Stimulated activated naive CD8-positive, alpha-beta T cell treated with anti-CD3 and anti-CD28 coated beads, Interleukin-15, Interleukin-2, amounts not matched to agents 100 U/mL and 50 U/mL, for 24 hours (primary cell): ENCODE results near the gene BEND5.

Experiments used
- ATAC-seq: fragments of 150-1000 bp; cut with Tn5 transposase; one replicate; pipeline ENCODE4 v1.10.0; 2021
- DNase-seq: peaks from one replicate; pipeline ENCODE4 v3.0.0; 2021

BEND5 gene

DNA sequence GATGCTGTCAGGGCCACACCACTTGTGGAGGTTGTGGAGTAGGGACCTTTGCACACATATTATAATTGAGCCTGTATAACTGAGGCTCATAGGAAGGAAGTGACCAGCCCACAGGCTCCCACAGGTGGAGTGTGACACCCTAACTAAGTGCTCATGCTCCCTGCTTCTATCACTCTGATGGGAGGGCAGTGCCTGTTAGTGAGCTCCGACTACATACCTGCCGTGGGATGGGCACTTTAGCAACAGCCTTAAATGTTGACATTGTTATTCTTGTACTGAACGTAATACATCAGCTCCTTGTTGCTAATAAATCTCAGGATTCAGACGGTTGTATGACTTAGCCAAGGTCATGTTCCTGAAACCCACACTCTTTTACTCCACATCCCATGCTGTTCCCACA lies 58.0 kb downstream of the BEND5 start:
- DNase-seq = no peak

DNA sequence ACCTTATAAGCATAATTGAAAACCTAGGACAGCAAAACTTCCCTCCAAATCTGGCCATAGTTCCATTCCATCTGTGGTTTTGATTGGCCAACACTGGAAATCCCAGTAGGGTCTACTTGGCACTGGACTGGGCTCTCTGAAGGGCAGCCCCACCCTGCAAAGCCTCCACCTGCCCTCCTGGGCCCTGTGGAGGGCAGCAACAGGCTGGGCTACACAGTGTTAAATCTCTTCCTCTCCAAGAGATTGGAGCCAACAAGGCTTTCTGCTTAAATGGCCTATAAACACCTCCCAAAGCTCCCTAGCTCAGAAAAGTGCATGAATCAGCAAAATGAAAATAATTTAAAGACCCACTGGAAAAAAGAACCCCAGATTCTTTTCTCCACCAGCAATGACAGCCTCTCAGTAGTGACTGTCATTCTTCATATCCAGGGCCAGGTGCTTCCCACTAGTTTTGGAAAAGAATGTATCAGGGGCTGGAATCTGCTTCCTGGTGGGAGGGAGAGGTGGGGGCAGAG lies 58.5 kb downstream of the BEND5 start:
- DNase-seq (no peak), ATAC-seq (no peak)

More for the DNA sequence above, 58.0 kb downstream of the BEND5 start:
- no peak for ATAC-seq

DNA sequence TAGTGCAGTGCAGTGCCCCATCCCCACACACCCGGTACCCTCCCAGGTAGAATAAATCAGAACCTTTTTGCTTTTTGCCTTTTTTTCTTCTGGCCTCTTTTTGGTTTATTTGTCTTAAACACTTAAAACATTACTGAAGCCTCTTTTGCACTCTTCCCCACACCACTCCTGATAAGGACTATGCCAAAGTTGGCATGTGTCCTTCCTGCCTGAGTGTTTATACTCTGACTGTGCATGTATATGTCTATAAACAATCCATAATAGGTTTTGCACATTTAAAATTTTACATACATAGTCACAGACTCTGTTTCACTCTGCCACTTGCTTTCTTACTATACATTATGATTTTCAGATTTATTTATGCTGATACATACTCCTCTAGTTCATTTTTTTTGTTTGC lies 59.6 kb downstream of the BEND5 start:
- ATAC-seq = no peak
- no peak for DNase-seq

DNA sequence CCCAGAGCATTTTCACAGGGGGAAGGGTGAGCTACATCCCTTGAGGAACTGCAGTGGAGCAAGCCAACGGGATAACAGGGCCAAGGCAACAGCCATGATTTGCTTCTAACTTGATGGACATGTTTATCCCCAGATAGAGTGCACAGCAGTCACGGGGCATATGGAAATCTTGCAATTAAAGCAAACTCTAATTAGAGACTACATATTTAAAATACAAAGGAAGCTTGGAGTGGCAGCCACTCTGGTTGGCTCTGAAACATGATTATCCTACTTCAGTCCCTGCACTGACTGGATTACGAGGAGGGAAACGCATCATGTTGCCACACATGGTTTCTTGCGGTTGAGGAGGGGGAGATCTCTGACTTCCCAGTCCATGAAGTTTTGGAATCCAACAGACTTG lies 60.8 kb downstream of the BEND5 start:
- ATAC-seq (no peak), DNase-seq (no peak)

DNA sequence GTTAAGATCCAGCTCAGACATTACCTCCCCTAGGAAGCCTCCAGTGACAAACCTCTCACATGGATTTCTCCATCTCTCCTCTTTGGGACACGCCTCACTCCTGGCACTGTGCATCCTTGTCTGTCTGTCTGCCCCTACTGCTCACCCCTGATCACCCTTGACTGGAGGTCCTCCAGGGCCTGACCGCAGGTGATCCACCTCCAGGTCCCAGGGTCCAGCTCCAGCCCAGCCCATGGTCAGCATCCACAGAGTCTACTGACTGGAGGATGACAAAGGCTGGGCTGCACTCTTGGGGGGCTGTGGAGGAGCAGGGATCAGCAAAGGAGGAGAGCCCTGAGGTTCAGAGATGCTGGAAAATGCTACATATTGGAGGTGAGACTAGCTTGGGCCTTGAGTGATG lies 65.8 kb downstream of the BEND5 start:
- ATAC-seq (no peak), DNase-seq (no peak)

DNA sequence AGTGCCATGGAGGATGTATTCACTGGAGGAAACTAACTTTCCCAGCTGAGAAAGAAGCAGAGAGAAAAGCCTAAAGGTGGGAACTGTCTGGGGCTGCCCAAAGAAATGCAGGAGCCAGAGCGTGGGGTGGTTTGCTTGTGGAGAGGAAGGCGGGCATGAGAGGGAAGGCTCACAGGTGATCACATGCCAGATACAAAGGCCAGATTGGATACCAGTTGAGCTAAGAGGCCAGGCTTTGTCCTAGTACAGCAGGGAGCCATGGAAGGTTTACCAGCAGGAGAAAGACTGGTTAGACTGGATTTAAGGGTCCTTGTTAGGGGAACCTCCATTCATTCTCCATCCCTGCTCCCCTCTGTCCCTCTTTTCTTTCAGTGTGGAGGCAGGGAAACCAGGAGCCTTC lies 66.4 kb downstream of the BEND5 start:
- ATAC-seq (no peak), DNase-seq (no peak)

DNA sequence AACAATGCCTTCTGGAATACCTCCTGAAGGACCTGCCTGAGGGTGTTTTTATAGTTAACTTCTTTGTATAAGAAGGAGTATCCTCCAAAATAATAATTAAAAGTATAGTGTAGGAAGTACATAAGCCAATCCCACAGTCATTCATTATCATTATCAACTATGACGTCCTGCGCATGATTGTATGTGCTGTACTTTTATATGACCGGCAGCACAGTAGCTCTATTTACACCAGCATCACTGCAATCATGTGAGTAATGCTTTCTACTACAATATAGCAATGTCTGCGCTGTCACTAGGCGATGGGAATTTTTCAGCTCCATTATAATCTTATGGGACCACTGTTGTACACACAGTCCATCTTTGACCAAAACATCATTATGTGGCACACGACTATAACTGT lies 72.0 kb downstream of the BEND5 start:
- no peak for ATAC-seq
- DNase-seq = no peak

DNA sequence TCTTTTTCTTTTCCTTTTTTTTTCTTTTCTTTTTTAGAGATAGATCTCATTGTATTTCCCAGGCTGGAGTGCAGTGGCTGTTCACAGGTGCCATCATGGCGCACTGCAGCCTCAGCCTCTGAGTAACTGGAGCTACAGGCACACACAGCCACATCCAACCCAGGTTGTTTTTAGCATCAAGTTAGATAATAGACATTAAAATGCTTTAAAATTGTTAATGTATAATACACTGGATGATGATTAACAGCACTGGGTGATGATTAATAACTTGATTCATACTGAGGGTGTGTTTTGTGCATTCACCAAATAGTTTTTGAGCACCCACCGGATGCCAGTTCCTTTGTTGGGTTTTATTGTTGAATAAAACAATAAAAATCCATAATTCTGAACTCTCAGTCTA lies 75.2 kb downstream of the BEND5 start:
- DNase-seq (no peak), ATAC-seq (no peak)

DNA sequence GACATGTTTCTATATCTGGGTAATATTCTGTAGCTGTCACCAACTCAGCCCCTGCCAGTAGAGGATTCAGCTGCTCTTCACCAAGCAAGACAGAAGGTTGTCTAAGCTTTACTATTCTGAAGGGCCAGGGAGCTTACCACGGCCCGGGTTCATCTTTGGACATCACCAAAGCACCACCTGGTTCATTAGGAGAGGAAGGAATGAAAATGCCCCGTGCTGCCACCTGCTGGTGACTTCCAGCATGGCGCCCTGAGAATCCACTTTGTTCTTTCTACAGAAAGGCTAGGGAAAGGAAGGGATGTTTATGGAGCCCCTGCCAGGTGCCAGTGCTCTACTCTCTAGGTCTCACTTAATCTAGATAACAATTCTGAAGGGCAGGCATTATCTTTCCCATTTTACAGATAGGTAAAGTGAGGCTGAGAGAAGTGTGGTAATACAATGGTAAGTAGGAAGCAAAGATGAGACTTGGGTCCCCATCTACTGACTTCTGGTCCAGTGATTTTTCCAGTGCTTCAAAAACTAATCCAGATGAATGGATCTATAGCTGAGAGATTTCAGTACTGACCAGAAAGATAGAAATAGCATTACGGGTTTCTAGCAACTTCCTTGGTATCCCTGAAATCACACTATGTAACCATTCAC lies 79.5 kb downstream of the BEND5 start:
- ATAC-seq (no peak), DNase-seq (peak; percentile 66)

DNA sequence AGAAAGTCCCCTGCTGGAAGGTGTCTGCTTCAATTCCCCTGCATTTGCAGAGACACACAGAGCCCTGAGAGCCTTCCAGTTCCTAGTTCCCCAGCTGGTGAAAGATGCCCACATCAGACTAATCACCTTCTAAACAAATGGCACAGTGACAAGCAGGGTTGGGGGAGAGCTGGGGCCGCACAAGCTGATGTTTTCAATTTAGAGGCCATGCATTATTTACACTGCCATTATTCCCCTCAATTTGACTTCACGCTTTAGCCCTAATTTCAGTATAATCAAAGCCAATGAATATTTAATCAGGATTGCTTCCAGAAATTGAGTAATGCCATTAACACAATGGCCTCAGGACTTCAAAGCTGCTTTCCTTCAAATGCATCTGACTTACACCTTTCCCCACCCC lies 81.5 kb downstream of the BEND5 start:
- ATAC-seq = no peak
- DNase-seq = no peak

DNA sequence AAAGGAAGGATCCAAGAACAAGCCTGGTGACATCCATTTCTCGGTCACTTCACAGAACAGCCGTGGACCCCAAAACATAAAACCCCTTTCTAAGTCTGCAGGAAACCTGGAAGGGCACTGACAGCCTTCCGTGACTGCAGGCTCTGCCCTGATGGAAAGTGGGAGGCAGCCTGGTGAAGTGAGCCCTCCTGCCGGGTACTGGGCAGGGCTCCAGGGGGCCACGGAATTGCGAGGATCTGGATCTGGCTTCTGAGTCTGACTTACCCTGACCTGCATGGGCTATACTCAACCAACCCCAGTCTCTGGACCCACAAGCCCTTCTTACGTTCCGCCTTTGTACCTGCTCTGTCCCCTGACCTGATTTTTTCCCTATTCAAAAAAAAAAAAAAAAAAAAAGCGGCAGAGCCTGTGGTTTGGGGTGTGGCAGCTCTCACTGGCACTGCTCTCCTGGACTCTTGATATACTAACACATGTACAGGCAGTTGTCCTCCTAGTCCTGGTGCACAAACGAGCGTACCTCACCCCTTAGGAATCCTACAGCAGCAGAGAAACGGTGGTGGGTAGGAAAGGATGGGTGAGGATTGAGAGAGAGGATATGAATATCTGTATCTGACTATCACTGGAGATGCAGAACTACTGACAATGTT lies 82.9 kb downstream of the BEND5 start:
- ATAC-seq = no peak
- DNase-seq = no peak

DNA sequence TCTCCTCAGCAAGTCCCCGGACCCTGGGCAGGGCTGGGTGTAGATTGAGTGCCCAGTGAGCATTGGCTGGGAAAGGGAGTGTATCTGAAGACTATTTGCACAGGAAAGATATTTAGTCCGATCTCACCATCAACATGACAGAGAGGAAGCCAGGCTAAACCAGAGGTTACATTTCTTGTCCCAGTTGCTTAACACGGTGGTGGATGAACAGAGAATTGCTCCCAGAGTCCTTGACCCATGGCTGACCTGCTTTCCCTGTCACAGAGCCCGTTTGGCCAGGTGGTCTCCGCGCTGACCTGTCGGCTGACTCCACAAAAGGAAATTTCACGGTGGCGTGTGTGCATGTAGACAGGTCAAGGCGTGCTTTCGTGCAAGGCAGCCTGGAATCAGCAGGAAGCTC lies 83.5 kb downstream of the BEND5 start:
- ATAC-seq (no peak), DNase-seq (no peak)

DNA sequence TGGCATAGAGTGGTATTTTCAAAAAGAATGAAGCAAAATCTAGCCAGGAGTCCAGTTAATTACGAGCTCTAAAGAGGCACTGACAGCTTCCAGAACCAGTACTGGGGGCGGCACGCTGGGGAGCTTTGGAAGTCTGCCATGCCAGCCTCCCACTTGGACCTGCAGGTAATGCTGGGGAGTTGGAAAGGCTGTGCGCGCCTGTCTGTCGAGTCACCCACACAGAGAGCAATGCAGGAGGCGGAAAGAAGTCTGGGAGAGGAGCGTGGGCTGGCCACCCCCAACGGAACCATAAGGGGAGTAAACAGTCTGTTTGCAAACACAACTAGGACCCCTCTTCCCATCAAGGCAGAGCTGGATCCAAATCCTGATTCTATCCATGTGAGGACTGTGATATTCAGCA lies 84.5 kb downstream of the BEND5 start:
- ATAC-seq (no peak), DNase-seq (no peak)

DNA sequence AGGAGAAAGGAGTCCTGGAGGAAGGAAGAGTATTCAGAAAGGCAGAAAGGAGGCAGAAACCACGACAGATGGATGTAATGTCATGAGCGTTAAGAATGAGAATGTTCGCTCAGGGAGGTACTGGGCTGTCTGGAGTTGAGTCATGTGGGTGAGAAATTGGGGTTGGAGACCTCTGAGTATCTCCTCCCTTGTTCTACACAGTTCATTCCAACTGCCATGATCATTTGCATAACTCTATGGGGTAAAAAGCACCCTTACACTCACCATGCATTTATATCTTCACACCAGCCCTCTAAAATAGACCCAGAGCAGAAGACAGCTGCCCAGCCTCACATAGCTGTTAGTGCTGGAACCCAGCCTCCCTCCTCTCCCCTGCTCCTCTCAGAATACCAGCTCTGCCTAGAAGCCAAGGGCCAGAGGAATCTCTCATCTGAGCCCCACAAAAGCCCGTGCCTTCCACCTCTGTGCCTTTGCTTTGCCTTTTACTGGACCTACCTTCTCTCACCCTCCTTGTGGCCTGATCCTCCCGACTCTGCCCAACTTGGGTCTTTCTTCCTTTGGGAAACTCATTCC lies 85.2 kb downstream of the BEND5 start:
- ATAC-seq = peak; percentile 53
- DNase-seq = no peak

DNA sequence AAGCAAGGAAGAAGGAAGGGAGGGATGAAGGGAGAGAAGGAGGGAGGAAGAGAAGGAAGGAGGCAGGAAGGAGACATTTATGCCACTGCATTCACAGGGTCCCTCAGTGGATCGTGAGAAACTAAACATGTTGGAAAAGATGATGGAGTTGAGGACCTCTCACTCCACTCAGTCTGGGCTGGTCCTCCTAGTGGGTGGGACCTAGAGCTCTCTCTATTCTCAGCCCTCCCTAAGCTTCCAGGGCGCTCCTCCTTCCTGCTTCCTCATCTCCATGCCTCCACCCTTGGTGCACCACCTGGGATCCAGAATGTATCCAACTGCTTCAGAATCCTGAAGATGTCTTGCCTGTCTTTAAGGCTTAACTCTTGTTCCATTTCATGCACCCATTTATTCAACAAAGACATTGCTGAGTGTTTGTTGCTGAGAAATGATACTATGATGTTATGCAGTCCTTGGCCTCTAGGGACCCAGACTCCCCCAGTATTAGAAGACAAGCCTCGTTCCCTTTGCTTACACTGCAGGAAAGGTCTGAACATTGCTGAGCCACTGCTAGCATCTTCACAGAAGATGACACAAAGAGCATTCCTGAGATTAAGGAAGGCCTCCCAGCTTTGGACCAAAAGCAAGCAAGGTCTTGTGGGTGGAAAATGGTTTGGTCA lies 88.5 kb downstream of the BEND5 start:
- no peak for ATAC-seq
- DNase-seq = no peak

DNA sequence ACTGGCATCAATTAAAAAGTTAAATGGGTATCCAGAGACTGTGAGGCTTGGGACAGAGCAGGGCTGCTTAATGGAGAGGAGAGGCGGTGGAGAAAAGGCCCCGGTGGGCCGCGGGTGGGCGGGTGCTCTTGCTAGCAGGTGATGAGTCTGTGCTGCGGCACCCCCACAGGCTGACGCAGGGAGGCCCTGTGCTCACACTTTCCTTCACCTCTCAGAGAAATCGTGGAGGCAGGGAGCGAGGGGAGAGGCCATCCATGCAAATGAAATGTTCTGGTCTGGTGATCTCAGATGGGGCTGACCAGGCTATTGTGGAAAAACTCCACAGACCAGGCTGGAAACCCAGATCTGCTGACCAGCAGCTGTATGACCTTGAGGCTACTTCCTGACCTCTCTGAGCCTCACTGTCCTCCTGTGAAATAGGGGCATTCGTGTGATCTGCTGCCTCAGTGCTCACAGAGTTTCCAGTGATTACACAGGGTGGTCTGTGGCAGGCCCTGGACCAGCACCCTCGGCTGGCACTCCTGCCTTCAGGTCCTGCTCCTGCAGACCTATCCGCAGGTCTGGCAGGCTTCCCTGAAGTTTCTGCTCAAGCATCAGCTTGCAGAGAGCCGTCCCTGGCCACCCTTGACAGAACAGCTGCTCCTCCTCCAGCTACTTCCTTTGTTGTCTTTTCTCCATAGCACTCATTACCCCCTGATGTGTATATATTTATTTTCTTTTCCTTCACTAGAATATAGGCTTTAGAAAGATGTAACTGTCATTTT lies 89.2 kb downstream of the BEND5 start:
- no peak for DNase-seq
- ATAC-seq = no peak

DNA sequence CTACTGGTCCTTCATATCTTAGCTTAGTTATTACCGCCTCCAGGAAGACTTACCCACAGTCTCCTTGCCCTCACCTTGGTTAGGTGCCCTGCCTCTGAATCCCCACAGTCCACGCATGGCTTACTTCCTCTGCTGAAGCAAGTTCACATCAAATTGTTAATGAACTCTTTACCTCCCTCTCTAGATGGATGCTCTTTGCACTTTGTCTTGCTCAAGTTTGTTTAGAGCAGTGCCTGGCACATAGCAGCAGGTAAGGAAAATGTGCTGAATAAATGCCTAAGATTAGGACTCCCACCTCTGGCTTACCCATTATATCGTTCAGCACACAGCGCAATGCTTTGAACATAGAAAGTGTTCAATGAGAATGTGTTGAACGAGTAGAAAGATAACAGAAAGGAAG lies 90.5 kb downstream of the BEND5 start:
- no peak for ATAC-seq
- no peak for DNase-seq

DNA sequence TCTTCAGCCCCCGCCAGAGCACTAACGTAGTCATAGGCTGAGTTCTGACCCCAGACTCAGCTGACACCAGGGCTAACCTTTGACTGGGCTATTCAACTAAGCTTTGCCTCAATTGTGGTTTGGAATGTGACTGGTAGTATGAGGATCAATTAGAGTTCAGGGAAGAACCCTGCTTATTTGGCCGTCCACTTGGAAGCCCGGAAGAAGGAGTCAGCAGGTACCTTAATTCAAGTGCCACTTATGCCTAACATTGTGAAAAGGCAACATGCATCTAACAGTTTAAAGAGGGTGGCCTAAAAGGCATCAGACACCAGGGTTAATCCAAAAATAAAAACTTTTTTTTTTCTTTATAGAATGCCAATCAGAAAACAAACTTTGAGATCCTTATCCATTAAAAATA lies 92.3 kb downstream of the BEND5 start:
- DNase-seq = no peak
- no peak for ATAC-seq

DNA sequence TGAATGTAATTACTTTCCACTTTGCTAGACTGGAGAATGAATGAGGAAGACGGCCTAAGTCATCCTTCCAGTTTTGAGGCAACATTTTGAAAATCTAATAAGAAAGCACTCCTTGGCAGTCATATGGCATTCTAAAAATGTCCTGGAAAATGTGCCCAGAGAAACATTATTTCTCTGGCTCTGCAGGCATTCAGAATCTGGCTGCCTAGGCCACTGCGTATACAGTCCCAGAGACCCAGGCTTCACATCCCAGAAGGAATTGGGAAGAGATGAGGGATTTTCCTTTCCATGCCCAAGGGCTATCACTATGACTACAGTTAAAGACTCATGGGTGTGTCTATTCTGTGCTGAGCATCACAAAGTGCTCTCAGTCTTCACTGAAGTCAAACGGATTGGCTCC lies 92.9 kb downstream of the BEND5 start:
- DNase-seq (no peak), ATAC-seq (no peak)

DNA sequence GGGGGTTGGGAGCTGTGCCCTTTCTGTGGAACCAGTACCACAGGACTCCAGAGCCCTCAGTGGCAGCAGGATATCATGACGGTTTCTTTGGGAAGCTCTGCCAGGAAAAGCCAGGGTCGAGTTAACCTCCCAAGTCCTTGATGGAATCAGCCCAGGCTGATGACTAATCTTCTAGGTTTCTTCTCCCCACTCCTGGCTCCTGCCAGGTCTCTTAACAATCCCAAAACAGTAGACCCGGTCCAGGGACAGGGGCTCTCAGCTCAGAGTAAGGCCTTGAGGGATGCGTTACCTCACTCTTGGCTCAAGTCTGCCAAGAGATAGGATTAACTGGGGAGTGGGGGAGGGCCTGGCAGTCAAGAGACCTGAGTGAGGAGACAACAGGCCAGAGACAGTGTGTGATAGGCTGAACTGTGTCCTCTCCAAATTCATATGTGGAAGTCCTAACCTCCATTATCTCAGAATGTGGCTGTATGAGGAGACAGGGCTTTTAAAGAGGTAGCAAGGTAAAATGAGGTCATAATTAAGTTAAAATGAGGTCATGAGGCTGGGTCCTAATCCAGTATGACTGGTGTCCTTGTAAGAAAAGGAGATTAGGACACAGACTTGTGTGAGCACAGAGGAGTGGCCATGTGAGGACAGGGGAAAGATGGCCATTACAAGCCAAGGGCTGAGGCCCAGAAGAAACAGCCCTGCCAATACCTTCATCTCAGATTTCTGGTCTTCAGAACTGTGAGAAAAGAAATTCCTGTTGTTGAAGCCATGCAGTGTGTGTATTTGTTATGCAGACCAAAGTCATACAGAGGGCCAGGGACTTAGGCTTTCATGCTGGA lies 95.0 kb downstream of the BEND5 start:
- ATAC-seq (no peak), DNase-seq (no peak)

DNA sequence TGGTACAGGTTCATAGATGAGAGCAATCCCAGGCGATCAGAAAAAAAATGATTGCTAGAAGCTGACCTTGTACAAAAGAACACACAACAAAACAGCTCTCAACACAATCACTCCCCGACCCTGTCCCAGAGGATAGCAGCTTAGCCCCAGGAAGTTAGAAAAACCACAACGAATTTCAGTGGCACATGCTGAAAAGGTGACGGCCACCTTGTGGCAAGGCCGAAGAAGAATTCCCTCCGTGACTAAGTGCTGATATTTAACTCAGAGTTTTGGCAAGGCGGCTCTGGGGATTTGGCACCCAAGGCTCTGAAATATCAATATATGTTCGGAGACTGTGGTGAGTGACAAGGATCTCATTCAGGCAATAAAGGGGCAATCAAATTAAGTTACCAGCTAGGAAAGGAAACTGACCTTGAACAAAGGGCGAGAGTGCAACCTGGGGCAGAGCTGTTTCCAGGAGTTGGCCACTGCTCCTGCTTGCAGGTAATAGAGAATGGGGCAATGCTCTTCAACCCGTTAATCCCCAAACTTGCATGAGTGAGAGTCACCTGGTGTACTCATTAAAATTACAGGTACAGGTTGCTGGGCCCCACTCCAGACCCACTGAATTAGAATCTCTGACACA lies 96.2 kb downstream of the BEND5 start:
- ATAC-seq = no peak
- DNase-seq = no peak
